Liver (tissue), 3 donors: ENCODE results near the gene PRDM5.

ENCODE experiments used
- EGR1 ChIP-seq, 2 donors: IDR thresholded peaks; 2 replicates each; pipeline ENCODE4 v1.6.1; 2016 to 2018; ENCODE audit warnings: antibody characterized with exemption in 2 of 2, low read depth in 2 of 2
- FOXA1 ChIP-seq: IDR thresholded peaks from 2 replicates; pipeline ENCODE4 v1.6.1; 2016; ENCODE audit warnings: antibody characterized with exemption
- GABPA ChIP-seq, 2 donors: IDR thresholded peaks in 1 of 2; conservative IDR thresholded peaks in 1 of 2; 2 replicates each; pipeline ENCODE4 v1.6.1; 2016; ENCODE audit warnings: antibody characterized with exemption in 2 of 2, mild to moderate bottlenecking in 1 of 2, moderate library complexity in 1 of 2
- HNF4A ChIP-seq, 2 donors: conservative IDR thresholded peaks; 2 replicates each; pipeline ENCODE4 v1.6.1; 2016; ENCODE audit warnings: antibody characterized with exemption in 2 of 2, mild to moderate bottlenecking in 2 of 2
- JUND ChIP-seq, 2 donors: IDR thresholded peaks; 2 replicates each; pipeline ENCODE4 v1.6.1; 2016; ENCODE audit warnings: antibody characterized with exemption in 2 of 2
- RAD21 ChIP-seq, 2 donors: IDR thresholded peaks; 2 replicates each; pipeline ENCODE4 v1.6.1; 2016; ENCODE audit warnings: antibody characterized with exemption in 2 of 2, mild to moderate bottlenecking in 2 of 2
- SP1 ChIP-seq: IDR thresholded peaks from 2 replicates; pipeline ENCODE4 v1.6.1; 2018; ENCODE audit warnings: antibody characterized with exemption, mild to moderate bottlenecking
- TAF1 ChIP-seq: conservative IDR thresholded peaks from 2 replicates; pipeline ENCODE4 v1.6.1; 2016; ENCODE audit warnings: antibody characterized with exemption, mild to moderate bottlenecking
- YY1 ChIP-seq: IDR thresholded peaks from 2 replicates; pipeline ENCODE4 v1.6.1; 2016; ENCODE audit warnings: antibody characterized with exemption, mild to moderate bottlenecking
- TF ChIP-seq, protein P1 (sequence below): fragments of 150-350 bp; IDR thresholded peaks from 2 replicates; pipeline ENCODE4 v1.5.1; 2017; ENCODE audit warnings: improper control_type of control experiment, low read depth, low read length; ENCODE audit not compliant: missing input control
- TF ChIP-seq, protein P2 (sequence below): IDR thresholded peaks from 2 replicates; pipeline ENCODE4 v1.6.1; 2016; ENCODE audit warnings: antibody characterized with exemption
- TF ChIP-seq, protein P3 (sequence below): IDR thresholded peaks from 2 replicates; pipeline ENCODE4 v1.6.1; 2016; ENCODE audit warnings: antibody characterized with exemption, mild to moderate bottlenecking
- TF ChIP-seq, protein P4 (sequence below): IDR thresholded peaks from 2 replicates; pipeline ENCODE4 v1.6.1; 2016; ENCODE audit warnings: antibody characterized with exemption
- donor health status: healthy.
- donor health status: healthy.

DNA sequence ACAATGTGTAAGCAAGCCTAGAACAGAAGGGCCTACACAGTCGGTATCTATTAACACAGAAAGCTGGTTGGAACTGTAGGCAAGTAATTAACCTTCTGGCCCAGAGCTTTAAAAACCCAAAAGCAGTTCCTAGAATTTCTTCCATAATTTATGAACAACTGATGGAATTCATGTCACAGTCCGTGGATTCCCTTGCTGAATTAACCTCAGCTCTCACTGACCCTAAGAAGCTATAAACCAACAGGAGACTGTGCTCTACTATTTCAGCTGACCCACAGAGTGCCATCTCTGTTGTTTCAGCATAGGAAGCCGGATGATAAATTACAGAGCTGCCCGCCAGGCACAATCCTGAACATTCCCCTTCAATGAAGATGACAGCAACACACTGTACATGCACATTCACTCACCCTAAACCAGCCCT, 157.3 kb downstream of the PRDM5 start:
- no peak for TF ChIP-seq HNF4A (conservative IDR thresholded peaks at IDR 0.05)
- TF ChIP-seq EGR1 (IDR thresholded peaks at IDR 0.05; ENCODE audit: low read depth in 2 of 2) = no peak
- TF ChIP-seq, protein P1, sequence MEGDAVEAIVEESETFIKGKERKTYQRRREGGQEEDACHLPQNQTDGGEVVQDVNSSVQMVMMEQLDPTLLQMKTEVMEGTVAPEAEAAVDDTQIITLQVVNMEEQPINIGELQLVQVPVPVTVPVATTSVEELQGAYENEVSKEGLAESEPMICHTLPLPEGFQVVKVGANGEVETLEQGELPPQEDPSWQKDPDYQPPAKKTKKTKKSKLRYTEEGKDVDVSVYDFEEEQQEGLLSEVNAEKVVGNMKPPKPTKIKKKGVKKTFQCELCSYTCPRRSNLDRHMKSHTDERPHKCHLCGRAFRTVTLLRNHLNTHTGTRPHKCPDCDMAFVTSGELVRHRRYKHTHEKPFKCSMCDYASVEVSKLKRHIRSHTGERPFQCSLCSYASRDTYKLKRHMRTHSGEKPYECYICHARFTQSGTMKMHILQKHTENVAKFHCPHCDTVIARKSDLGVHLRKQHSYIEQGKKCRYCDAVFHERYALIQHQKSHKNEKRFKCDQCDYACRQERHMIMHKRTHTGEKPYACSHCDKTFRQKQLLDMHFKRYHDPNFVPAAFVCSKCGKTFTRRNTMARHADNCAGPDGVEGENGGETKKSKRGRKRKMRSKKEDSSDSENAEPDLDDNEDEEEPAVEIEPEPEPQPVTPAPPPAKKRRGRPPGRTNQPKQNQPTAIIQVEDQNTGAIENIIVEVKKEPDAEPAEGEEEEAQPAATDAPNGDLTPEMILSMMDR = no peak
- no peak for TF ChIP-seq SP1
- TF ChIP-seq, protein P2, sequence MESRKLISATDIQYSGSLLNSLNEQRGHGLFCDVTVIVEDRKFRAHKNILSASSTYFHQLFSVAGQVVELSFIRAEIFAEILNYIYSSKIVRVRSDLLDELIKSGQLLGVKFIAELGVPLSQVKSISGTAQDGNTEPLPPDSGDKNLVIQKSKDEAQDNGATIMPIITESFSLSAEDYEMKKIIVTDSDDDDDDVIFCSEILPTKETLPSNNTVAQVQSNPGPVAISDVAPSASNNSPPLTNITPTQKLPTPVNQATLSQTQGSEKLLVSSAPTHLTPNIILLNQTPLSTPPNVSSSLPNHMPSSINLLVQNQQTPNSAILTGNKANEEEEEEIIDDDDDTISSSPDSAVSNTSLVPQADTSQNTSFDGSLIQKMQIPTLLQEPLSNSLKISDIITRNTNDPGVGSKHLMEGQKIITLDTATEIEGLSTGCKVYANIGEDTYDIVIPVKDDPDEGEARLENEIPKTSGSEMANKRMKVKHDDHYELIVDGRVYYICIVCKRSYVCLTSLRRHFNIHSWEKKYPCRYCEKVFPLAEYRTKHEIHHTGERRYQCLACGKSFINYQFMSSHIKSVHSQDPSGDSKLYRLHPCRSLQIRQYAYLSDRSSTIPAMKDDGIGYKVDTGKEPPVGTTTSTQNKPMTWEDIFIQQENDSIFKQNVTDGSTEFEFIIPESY = no peak
- no peak for TF ChIP-seq YY1
- TF ChIP-seq FOXA1 = no peak
- no peak for TF ChIP-seq GABPA (IDR thresholded peaks at IDR 0.05 in 1 of 2, conservative IDR thresholded peaks at IDR 0.05 in 1 of 2)
- no peak for TF ChIP-seq TAF1
- TF ChIP-seq, protein P3, sequence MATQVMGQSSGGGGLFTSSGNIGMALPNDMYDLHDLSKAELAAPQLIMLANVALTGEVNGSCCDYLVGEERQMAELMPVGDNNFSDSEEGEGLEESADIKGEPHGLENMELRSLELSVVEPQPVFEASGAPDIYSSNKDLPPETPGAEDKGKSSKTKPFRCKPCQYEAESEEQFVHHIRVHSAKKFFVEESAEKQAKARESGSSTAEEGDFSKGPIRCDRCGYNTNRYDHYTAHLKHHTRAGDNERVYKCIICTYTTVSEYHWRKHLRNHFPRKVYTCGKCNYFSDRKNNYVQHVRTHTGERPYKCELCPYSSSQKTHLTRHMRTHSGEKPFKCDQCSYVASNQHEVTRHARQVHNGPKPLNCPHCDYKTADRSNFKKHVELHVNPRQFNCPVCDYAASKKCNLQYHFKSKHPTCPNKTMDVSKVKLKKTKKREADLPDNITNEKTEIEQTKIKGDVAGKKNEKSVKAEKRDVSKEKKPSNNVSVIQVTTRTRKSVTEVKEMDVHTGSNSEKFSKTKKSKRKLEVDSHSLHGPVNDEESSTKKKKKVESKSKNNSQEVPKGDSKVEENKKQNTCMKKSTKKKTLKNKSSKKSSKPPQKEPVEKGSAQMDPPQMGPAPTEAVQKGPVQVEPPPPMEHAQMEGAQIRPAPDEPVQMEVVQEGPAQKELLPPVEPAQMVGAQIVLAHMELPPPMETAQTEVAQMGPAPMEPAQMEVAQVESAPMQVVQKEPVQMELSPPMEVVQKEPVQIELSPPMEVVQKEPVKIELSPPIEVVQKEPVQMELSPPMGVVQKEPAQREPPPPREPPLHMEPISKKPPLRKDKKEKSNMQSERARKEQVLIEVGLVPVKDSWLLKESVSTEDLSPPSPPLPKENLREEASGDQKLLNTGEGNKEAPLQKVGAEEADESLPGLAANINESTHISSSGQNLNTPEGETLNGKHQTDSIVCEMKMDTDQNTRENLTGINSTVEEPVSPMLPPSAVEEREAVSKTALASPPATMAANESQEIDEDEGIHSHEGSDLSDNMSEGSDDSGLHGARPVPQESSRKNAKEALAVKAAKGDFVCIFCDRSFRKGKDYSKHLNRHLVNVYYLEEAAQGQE = no peak
- TF ChIP-seq, protein P4, sequence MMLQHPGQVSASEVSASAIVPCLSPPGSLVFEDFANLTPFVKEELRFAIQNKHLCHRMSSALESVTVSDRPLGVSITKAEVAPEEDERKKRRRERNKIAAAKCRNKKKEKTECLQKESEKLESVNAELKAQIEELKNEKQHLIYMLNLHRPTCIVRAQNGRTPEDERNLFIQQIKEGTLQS = no peak
- TF ChIP-seq RAD21 (IDR thresholded peaks at IDR 0.05) = no peak
- no peak for TF ChIP-seq JUND (IDR thresholded peaks at IDR 0.05)
